ENCODE results near the gene PLCG1.

PLCG1 gene

GRCh38 chr20:41182296-41183212, 45.2 kb downstream of the PLCG1 start:
- no peak for DNase-seq

GRCh38 chr20:41183391-41183790, 46.0 kb downstream of the PLCG1 start:
- no peak for DNase-seq

GRCh38 chr20:41183831-41184230, 46.5 kb downstream of the PLCG1 start:
- no peak for DNase-seq

GRCh38 chr20:41185013-41185757, 47.8 kb downstream of the PLCG1 start:
- no peak for DNase-seq

GRCh38 chr20:41187668-41188067, 50.3 kb downstream of the PLCG1 start:
- DNase-seq = no peak

- no peak for DNase-seq
Observed at GRCh38 chr20:41191562-41192500, 54.5 kb downstream of the PLCG1 start.

- DNase-seq = no peak
Observed at GRCh38 chr20:41192575-41192974, 55.2 kb downstream of the PLCG1 start.

GRCh38 chr20:41196653-41197225, 59.4 kb downstream of the PLCG1 start:
- DNase-seq = no peak

GRCh38 chr20:41198443-41198842, 61.1 kb downstream of the PLCG1 start:
- DNase-seq = no peak

- DNase-seq = no peak
Observed at GRCh38 chr20:41200446-41201202, 63.3 kb downstream of the PLCG1 start.

GRCh38 chr20:41201760-41202159, 64.4 kb downstream of the PLCG1 start:
- DNase-seq = no peak

- DNase-seq = no peak
Observed at GRCh38 chr20:41202426-41202825, 65.1 kb downstream of the PLCG1 start.

- no peak for DNase-seq
Observed at GRCh38 chr20:41203660-41204059, 66.3 kb downstream of the PLCG1 start.

GRCh38 chr20:41204304-41205265, 67.2 kb downstream of the PLCG1 start:
- no peak for DNase-seq

GRCh38 chr20:41205313-41205712, 68.0 kb downstream of the PLCG1 start:
- no peak for DNase-seq

- DNase-seq = no peak
Observed at GRCh38 chr20:41213150-41213820, 75.9 kb downstream of the PLCG1 start.

- DNase-seq = no peak
Observed at GRCh38 chr20:41214202-41214601, 76.9 kb downstream of the PLCG1 start.

- DNase-seq = no peak
Observed at GRCh38 chr20:41214666-41215065, 77.3 kb downstream of the PLCG1 start.

- DNase-seq = no peak
Observed at GRCh38 chr20:41217422-41217821, 80.1 kb downstream of the PLCG1 start.

- no peak for DNase-seq
Observed at GRCh38 chr20:41218466-41218865, 81.1 kb downstream of the PLCG1 start.

All from stimulated activated CD4-positive, alpha-beta T cell treated with anti-CD3 and anti-CD28 coated beads, Interleukin-4, amount 100 ng/mL, for 4 hours (primary cell).